H1 (cell line): ENCODE results near the gene NRXN3. TPM values are rescaled to one million over a fixed set of nuclear protein-coding genes. Genes with fewer than 3 reads are reported as not detected.

Experiments used
- ATF2 ChIP-seq: IDR thresholded peaks from 2 replicates; pipeline ENCODE4 v1.6.1; 2012; ENCODE audit warnings: low read length, inconsistent platforms
- polyA plus RNA-seq, 7 experiments: library from polyadenylated mRNA; depleted of rRNA in 3 of 7; stranded (reverse) in 5 of 7; unstranded in 2 of 7; fragments of >200 nt in 5 of 7; fragments of 200-250 nt in 2 of 7; gene quantifications; 1 replicate in 5 of 7; 2 replicates in 1 of 7; 4 replicates in 1 of 7; pipeline versions ENCODE4 v1.2.1 to v1.2.3, GENCODE V29; 2011 to 2013; ENCODE audit warnings: missing spikeins in 2 of 7, mixed read lengths in 2 of 7
- total RNA-seq: library from RNA; stranded (reverse); fragmentation: NEBNext Ultra II Directional; extraction: Animal tissue kit (Norgen Biotek cat#: 25700); gene quantifications from 2 replicates; pipeline ENCODE4 v1.2.1, GENCODE V29; 2021

Gene NRXN3
- total and polyA plus RNA-seq, 2 of the 8 experiments (the other 6 are each of a cell fraction or from before 2014, with no cell fraction given), result 2.6 to 4.1 TPM

- TF ChIP-seq ATF2, result no peak
Observed at GRCh38 chr14:78417532-78417931, 247.4 kb downstream of the NRXN3 start (continued).
